ENCODE results near the gene IFT122. TPM values are rescaled to one million over a fixed set of nuclear protein-coding genes. Genes with fewer than 3 reads are reported as not detected.

IFT122 gene
- total and polyA plus RNA-seq, 2 experiments from 2014 or later: 10.2 to 38.8 TPM

DNA sequence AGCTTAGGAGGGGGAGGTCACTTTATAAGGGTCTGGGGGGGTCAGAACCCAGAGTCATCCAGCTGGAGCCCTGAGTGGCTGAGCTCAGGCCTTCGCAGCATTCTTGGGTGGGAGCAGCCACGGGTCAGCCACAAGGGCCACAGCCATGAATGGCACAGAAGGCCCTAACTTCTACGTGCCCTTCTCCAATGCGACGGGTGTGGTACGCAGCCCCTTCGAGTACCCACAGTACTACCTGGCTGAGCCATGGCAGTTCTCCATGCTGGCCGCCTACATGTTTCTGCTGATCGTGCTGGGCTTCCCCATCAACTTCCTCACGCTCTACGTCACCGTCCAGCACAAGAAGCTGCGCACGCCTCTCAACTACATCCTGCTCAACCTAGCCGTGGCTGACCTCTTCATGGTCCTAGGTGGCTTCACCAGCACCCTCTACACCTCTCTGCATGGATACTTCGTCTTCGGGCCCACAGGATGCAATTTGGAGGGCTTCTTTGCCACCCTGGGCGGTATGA, 88.6 kb downstream of the IFT122 start, which contains the start of gene RHO (continued):
- TF ChIP-seq REST (IDR thresholded peaks at IDR 0.05; ENCODE audit: unreplicated experiment) (no peak), JUNB (IDR thresholded peaks at IDR 0.05; ENCODE audit: unreplicated experiment) (no peak)

DNA sequence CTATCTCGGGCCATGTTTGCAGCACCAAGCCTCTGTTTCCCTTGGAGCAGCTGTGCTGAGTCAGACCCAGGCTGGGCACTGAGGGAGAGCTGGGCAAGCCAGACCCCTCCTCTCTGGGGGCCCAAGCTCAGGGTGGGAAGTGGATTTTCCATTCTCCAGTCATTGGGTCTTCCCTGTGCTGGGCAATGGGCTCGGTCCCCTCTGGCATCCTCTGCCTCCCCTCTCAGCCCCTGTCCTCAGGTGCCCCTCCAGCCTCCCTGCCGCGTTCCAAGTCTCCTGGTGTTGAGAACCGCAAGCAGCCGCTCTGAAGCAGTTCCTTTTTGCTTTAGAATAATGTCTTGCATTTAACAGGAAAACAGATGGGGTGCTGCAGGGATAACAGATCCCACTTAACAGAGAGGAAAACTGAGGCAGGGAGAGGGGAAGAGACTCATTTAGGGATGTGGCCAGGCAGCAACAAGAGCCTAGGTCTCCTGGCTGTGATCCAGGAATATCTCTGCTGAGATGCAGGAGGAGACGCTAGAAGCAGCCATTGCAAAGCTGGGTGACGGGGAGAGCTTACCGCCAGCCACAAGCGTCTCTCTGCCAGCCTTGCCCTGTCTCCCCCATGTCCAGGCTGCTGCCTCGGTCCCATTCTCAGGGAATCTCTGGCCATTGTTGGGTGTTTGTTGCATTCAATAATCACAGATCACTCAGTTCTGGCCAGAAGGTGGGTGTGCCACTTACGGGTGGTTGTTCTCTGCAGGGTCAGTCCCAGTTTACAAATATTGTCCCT, 89.6 kb downstream of the IFT122 start:
- Histone ChIP-seq H3K4me2 (peak overlapping the region; percentile 55; the same call in 1 of the 2 replicates), H3K4me3 (no peak overlapping the region), H3K27ac (ENCODE audit: low read depth) (no peak overlapping the region), H3K79me2 (replicated peaks; ENCODE audit: insufficient read depth) (no peaks in the 10 kb centered on the region), H3K9me2 (ENCODE audit: insufficient read depth) (0 out of 2 replicates have a peak, but pooled peaks cover 6% of the 10 kb centered on the region), H3K4me1 (ENCODE audit: insufficient read depth) (peaks cover 11% of the 10 kb centered on the region; the same call in 1 of the 2 replicates), H4K20me1 (replicated peaks; ENCODE audit: insufficient read depth) (no peaks in the 10 kb centered on the region), H3K36me3 (ENCODE audit: insufficient read depth) (no peaks in the 10 kb centered on the region), H3K27me3 (ENCODE audit: insufficient read depth) (no peaks in the 10 kb centered on the region), H2AFZ (peak overlapping the region; percentile 95), H3F3A (replicated peaks; ENCODE audit: low read depth) (no peaks in the 10 kb centered on the region)
- peaks cover 25% of the 10 kb centered on the region for H3K27me3 Mint-ChIP-seq (ENCODE audit: insufficient read depth, low read depth, poor library complexity)
- DNase-seq (ENCODE audit: low spot score) (no peak), ATAC-seq (no peak)
- no peaks in the 10 kb centered on the region; the same call in 2 of the 3 replicates for H3K36me3 Mint-ChIP-seq (ENCODE audit: low read depth)
- H3K4me3 Mint-ChIP-seq: no peak overlapping the region
- H3K4me1 Mint-ChIP-seq: peaks cover 32% of the 10 kb centered on the region
- no peaks in the 10 kb centered on the region for H3K9me3 Mint-ChIP-seq
- no peak overlapping the region for H3K27ac Mint-ChIP-seq
- TF ChIP-seq POLR2AphosphoS5 (IDR thresholded peaks at IDR 0.05; ENCODE audit: low read depth) (no peak), REST (IDR thresholded peaks at IDR 0.05; ENCODE audit: unreplicated experiment) (no peak), EZH2 (IDR thresholded peaks at IDR 0.05; ENCODE audit: low read depth, unreplicated experiment) (no peak), CTCF (conservative IDR thresholded peaks at IDR 0.05; ENCODE audit: low read depth in 2 of 2) (no peak), NANOG (IDR thresholded peaks at IDR 0.05; ENCODE audit: borderline replicate concordance) (no peak)
- TF ChIP-seq, protein P1, sequence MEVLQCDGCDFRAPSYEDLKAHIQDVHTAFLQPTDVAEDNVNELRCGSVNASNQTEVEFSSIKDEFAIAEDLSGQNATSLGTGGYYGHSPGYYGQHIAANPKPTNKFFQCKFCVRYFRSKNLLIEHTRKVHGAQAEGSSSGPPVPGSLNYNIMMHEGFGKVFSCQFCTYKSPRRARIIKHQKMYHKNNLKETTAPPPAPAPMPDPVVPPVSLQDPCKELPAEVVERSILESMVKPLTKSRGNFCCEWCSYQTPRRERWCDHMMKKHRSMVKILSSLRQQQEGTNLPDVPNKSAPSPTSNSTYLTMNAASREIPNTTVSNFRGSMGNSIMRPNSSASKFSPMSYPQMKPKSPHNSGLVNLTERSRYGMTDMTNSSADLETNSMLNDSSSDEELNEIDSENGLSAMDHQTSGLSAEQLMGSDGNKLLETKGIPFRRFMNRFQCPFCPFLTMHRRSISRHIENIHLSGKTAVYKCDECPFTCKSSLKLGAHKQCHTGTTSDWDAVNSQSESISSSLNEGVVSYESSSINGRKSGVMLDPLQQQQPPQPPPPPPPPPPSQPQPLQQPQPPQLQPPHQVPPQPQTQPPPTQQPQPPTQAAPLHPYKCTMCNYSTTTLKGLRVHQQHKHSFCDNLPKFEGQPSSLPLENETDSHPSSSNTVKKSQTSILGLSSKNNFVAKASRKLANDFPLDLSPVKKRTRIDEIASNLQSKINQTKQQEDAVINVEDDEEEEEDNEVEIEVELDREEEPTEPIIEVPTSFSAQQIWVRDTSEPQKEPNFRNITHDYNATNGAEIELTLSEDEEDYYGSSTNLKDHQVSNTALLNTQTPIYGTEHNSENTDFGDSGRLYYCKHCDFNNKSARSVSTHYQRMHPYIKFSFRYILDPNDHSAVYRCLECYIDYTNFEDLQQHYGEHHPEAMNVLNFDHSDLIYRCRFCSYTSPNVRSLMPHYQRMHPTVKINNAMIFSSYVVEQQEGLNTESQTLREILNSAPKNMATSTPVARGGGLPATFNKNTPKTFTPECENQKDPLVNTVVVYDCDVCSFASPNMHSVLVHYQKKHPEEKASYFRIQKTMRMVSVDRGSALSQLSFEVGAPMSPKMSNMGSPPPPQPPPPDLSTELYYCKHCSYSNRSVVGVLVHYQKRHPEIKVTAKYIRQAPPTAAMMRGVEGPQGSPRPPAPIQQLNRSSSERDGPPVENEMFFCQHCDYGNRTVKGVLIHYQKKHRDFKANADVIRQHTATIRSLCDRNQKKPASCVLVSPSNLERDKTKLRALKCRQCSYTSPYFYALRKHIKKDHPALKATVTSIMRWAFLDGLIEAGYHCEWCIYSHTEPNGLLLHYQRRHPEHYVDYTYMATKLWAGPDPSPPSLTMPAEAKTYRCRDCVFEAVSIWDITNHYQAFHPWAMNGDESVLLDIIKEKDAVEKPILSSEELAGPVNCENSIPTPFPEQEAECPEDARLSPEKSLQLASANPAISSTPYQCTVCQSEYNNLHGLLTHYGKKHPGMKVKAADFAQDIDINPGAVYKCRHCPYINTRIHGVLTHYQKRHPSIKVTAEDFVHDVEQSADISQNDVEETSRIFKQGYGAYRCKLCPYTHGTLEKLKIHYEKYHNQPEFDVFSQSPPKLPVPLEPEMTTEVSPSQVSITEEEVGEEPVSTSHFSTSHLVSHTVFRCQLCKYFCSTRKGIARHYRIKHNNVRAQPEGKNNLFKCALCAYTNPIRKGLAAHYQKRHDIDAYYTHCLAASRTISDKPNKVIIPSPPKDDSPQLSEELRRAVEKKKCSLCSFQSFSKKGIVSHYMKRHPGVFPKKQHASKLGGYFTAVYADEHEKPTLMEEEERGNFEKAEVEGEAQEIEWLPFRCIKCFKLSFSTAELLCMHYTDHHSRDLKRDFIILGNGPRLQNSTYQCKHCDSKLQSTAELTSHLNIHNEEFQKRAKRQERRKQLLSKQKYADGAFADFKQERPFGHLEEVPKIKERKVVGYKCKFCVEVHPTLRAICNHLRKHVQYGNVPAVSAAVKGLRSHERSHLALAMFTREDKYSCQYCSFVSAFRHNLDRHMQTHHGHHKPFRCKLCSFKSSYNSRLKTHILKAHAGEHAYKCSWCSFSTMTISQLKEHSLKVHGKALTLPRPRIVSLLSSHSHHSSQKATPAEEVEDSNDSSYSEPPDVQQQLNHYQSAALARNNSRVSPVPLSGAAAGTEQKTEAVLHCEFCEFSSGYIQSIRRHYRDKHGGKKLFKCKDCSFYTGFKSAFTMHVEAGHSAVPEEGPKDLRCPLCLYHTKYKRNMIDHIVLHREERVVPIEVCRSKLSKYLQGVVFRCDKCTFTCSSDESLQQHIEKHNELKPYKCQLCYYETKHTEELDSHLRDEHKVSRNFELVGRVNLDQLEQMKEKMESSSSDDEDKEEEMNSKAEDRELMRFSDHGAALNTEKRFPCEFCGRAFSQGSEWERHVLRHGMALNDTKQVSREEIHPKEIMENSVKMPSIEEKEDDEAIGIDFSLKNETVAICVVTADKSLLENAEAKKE (CRISPR knock-in tag; IDR thresholded peaks at IDR 0.05): no peak
